Vagina (tissue), 2 donors: Measurements from ENCODE around the gene HSCB. TPM values are rescaled to one million over a fixed set of nuclear protein-coding genes. Genes with fewer than 3 reads are reported as not detected.
A peak's percentile ranks its signal among the peaks of the same experiment; 100 is the strongest.
"Not testable (repeated sequence)": the region's sequence is repeated elsewhere in the genome, so short reads cannot be mapped to it uniquely, and the experiment has no call there.

Source experiments
- DNase-seq, 2 donors: peaks; one replicate each; pipeline ENCODE4 v3.0.0-alpha.2; 2017; ENCODE audit errors: extremely low spot score in 2 of 2
- H3K27ac ChIP-seq: fragments of 200-600 bp; sonication (generic); one replicate; pipeline ENCODE4 v1.5.1; 2019
- H3K27me3 ChIP-seq: fragments of 200-600 bp; sonication (generic); one replicate; pipeline ENCODE4 v1.5.1; 2019
- H3K36me3 ChIP-seq, 2 donors: fragments of 200-600 bp; sonication (generic); one replicate each; pipeline ENCODE4 v1.5.1; 2017 to 2019
- H3K4me1 ChIP-seq: fragments of 200-600 bp; sonication (generic); one replicate; pipeline ENCODE4 v1.5.1; 2019
- H3K4me3 ChIP-seq, 2 donors: fragments of 200-600 bp; sonication (generic); 1 replicate in 1 of 2; 2 replicates in 1 of 2; pipeline ENCODE4 v1.5.1; 2016 to 2019
- H3K9me3 ChIP-seq: fragments of 200-600 bp; sonication (generic); one replicate; pipeline ENCODE4 v1.5.1; 2019
- CTCF ChIP-seq, 3 experiments: fragments of 450-650 bp in 2 of 3; fragments of 200-600 bp in 1 of 3; sonication (generic) in 1 of 3; IDR thresholded peaks; one replicate each; pipeline ENCODE4 v1.5.1; 2017 to 2019; ENCODE audit warnings: antibody characterized with exemption in 3 of 3, mild to moderate bottlenecking in 2 of 3, moderate library complexity in 2 of 3
- POLR2A ChIP-seq, 2 donors: fragments of 450-650 bp; IDR thresholded peaks; one replicate each; pipeline ENCODE4 v1.6.1; 2017; ENCODE audit warnings: antibody characterized with exemption in 2 of 2, mild to moderate bottlenecking in 2 of 2, moderate library complexity in 2 of 2
- POLR2AphosphoS5 ChIP-seq, 2 donors: sonication (generic); formaldehyde crosslinking; IDR thresholded peaks; one replicate each; pipeline ENCODE4 v1.9.0; 2017; ENCODE audit warnings: antibody characterized with exemption in 2 of 2, mild to moderate bottlenecking in 2 of 2, low read depth in 1 of 2; ENCODE audit not compliant: insufficient read depth in 1 of 2
- intact Hi-C: fragments of 100-400 bp; cut with DNase I; formaldehyde crosslinking; loops from one replicate; pipeline ENCODE4 v1.15.1; 2023
- total RNA-seq: library from RNA; depleted of rRNA; stranded (reverse); fragments of >200 nt; gene quantifications from one replicate; pipeline ENCODE4 v1.2.3, GENCODE V29; 2016

The HSCB gene
- 15.0 TPM for total RNA-seq

GRCh38 chr22:28741785-28742561, at the start of gene HSCB, which contains the start of gene CHEK2:
Gene HSCB (plus strand): TSS chr22:28742039. CDS start chr22:28742096, 57 bp downstream.
Gene CHEK2 (minus strand): TSS chr22:28741820. CDS start chr22:28734721, 7,099 bp downstream.
- DNase-seq: peak; percentile 98 to 99
- Histone ChIP-seq H3K4me1 (peaks cover 16% of the 10 kb centered on the region), H3K27me3 (no peaks in the 10 kb centered on the region), H3K36me3 (peaks cover 0 to 26% of the 10 kb centered on the region in 2 donors), H3K9me3 (no peaks in the 10 kb centered on the region), H3K27ac (peak within 1 kb of the TSS; percentile 99), H3K4me3 (peak within 1 kb of the TSS; percentile 85 to 99)
- no peak for TF ChIP-seq CTCF (IDR thresholded peaks at IDR 0.05)
- peak; percentile 93 to 98 for TF ChIP-seq POLR2AphosphoS5 (IDR thresholded peaks at IDR 0.05; ENCODE audit: insufficient read depth in 1 of 2, low read depth in 1 of 2)
- TF ChIP-seq POLR2A (IDR thresholded peaks at IDR 0.05): peak in 1 of 2 donors; percentile 32
- intact Hi-C loops: no loop called here

- DNase-seq, H3K4me1 ChIP-seq, H3K27ac ChIP-seq, H3K36me3 ChIP-seq, H3K9me3 ChIP-seq, H3K27me3 ChIP-seq, intact Hi-C loops, H3K4me3 ChIP-seq: not testable (repeated sequence)
Observed at GRCh38 chr22:28693041-28693760, 48.6 kb upstream of the HSCB start.

DNA sequence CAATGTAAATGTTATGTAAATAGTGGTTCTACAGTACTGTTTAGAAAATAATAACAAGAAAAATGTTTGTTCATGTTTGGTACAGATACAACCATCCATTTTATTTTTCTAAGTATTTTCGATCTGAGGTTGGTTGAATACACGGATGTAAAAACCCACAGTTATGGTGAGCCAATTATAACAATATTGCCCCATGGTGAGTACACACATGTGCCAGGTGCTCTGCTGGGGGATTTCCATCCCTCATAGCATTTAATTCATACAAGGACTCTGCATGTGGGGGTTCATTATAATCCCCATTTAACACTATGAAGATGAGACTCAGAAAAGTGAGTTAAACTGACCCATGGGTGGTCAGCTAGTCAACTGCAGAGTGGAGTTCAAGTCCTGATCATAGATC, 38.9 kb upstream of the HSCB start:
- H3K36me3 ChIP-seq: no peaks in the 10 kb centered on the region
- H3K4me3 ChIP-seq: no peak overlapping the region
- DNase-seq: no peak
- no peaks in the 10 kb centered on the region for H3K27me3 ChIP-seq
- intact Hi-C loops: no loop called here
- no peaks in the 10 kb centered on the region for H3K9me3 ChIP-seq
- H3K4me1 ChIP-seq: no peaks in the 10 kb centered on the region
- H3K27ac ChIP-seq: no peak overlapping the region
- TF ChIP-seq POLR2AphosphoS5 (IDR thresholded peaks at IDR 0.05; ENCODE audit: insufficient read depth in 1 of 2, low read depth in 1 of 2) (no peak), CTCF (IDR thresholded peaks at IDR 0.05) (no peak), POLR2A (IDR thresholded peaks at IDR 0.05) (no peak)

- TF ChIP-seq POLR2AphosphoS5 (IDR thresholded peaks at IDR 0.05; ENCODE audit: insufficient read depth in 1 of 2, low read depth in 1 of 2): no peak
- TF ChIP-seq POLR2A (IDR thresholded peaks at IDR 0.05): no peak
- TF ChIP-seq CTCF (IDR thresholded peaks at IDR 0.05): no peak
- DNase-seq: no peak
- Histone ChIP-seq H3K9me3 (no peaks in the 10 kb centered on the region), H3K27ac (no peak overlapping the region), H3K36me3 (no peaks in the 10 kb centered on the region), H3K27me3 (no peaks in the 10 kb centered on the region), H3K4me3 (no peak overlapping the region), H3K4me1 (no peaks in the 10 kb centered on the region)
- intact Hi-C loops: no loop called here
Observed at GRCh38 chr22:28703436-28703835, 38.4 kb upstream of the HSCB start.

- Histone ChIP-seq H3K36me3 (no peaks in the 10 kb centered on the region), H3K27ac (no peak overlapping the region), H3K4me1 (peaks cover 16% of the 10 kb centered on the region), H3K9me3 (no peaks in the 10 kb centered on the region), H3K27me3 (no peaks in the 10 kb centered on the region), H3K4me3 (no peak overlapping the region)
- intact Hi-C loops: no loop called here
- TF ChIP-seq CTCF (IDR thresholded peaks at IDR 0.05): no peak
- TF ChIP-seq POLR2A (IDR thresholded peaks at IDR 0.05): no peak
- no peak for TF ChIP-seq POLR2AphosphoS5 (IDR thresholded peaks at IDR 0.05; ENCODE audit: insufficient read depth in 1 of 2, low read depth in 1 of 2)
- no peak for DNase-seq
Observed at GRCh38 chr22:28706845-28707244, 35.0 kb upstream of the HSCB start.
